ENCODE results near the gene ADAMTSL1. TPM values are rescaled to one million over a fixed set of nuclear protein-coding genes. Genes with fewer than 3 reads are reported as not detected.

The ADAMTSL1 gene
- total RNA-seq, 1 experiment from 2014 or later, result 1.2 TPM

GRCh38 chr9:18617759-18618158 lies 143.8 kb downstream of the ADAMTSL1 start:
- H3K36me3 Mint-ChIP-seq (ENCODE audit: insufficient read depth in 1 of 3, low read depth in 3 of 3), result no peaks in the 10 kb centered on the region
- Histone ChIP-seq H4K20me1 (ENCODE audit: control insufficient read depth, insufficient read depth, insufficient read length) (no peaks in the 10 kb centered on the region), H2BK120ac (ENCODE audit: low read depth, low read length, poor library complexity, severe bottlenecking) (no peak overlapping the region), H3K27ac (ENCODE audit: insufficient read length, low read depth, low read length) (no peak overlapping the region), H3K4ac (ENCODE audit: low read depth, low read length) (no peak overlapping the region), H3K18ac (ENCODE audit: insufficient read length, low read depth, low read length) (no peak overlapping the region), H3T11ph (ENCODE audit: low read length) (no peak overlapping the region), H4K5ac (ENCODE audit: insufficient read length, low read depth, low read length) (no peak overlapping the region), H3K14ac (ENCODE audit: insufficient read depth, low read length) (no peak overlapping the region), H3K9me3 (ENCODE audit: control insufficient read depth, low read depth, low read length) (no peaks in the 10 kb centered on the region), H2BK12ac (ENCODE audit: insufficient read length, low read depth, low read length) (no peak overlapping the region), H3K4me1 (ENCODE audit: insufficient read depth, low read length) (no peaks in the 10 kb centered on the region), H3K23me2 (ENCODE audit: insufficient read length, low read depth, low read length, poor library complexity, severe bottlenecking) (no peaks in the 10 kb centered on the region), H2BK15ac (ENCODE audit: low read depth, low read length) (no peak overlapping the region), H2AFZ (ENCODE audit: low read length) (no peak overlapping the region), H2BK5ac (ENCODE audit: insufficient read length, low read length) (no peak overlapping the region), H3K23ac (ENCODE audit: insufficient read length, low read depth, low read length) (no peak overlapping the region), H2BK20ac (ENCODE audit: low read depth, low read length, poor library complexity, severe bottlenecking) (no peak overlapping the region), H4K8ac (replicated peaks; ENCODE audit: insufficient read length, low read depth, low read length) (no peak overlapping the region), H2AK5ac (ENCODE audit: insufficient read length, low read length) (no peak overlapping the region), H3K79me2 (ENCODE audit: insufficient read depth, low read length) (no peaks in the 10 kb centered on the region), H3K27me3 (ENCODE audit: insufficient read depth, low read length) (no peaks in the 10 kb centered on the region), H3K4me2 (ENCODE audit: insufficient read depth, insufficient read length, low read length) (no peak overlapping the region), H3K56ac (ENCODE audit: insufficient read length, low read depth, low read length) (no peak overlapping the region), H3K9ac (ENCODE audit: extremely low read depth, insufficient read length, low read length) (no peak overlapping the region), H3K79me1 (ENCODE audit: insufficient read depth, low read depth, low read length, poor library complexity, severe bottlenecking) (no peaks in the 10 kb centered on the region), H4K91ac (ENCODE audit: insufficient read length, low read depth, low read length) (no peak overlapping the region)
- no peak overlapping the region for H3K4me3 Mint-ChIP-seq
- no peak for DNase-seq
- H3K9me3 Mint-ChIP-seq, result no peaks in the 10 kb centered on the region
- TF ChIP-seq CTCF (conservative IDR thresholded peaks at IDR 0.05), result no peak
- no peaks in the 10 kb centered on the region for H3K4me1 Mint-ChIP-seq
- H3K27me3 Mint-ChIP-seq (ENCODE audit: low read depth), result no peaks in the 10 kb centered on the region
- H3K27ac Mint-ChIP-seq, result no peak overlapping the region
- no CpG with 5 or more reads among the region's 1 CpG for WGBS (ENCODE audit: extremely low coverage, insufficient read length, low lambda C conversion rate)

All from H9 (cell line).